K562 (cell line): ENCODE data around the gene TEX54. TPM values are rescaled to one million over a fixed set of nuclear protein-coding genes. Genes with fewer than 3 reads are reported as not detected.

ENCODE experiments used
- CHCHD3 ChIP-seq: fragments of 250-450 bp; sonication (Bioruptor Pico); IDR thresholded peaks from 2 replicates; pipeline ENCODE4 v2.1.2; 2022; ENCODE audit warnings: mild to moderate bottlenecking
- CHD1 ChIP-seq: fragments of 200-600 bp; sonication (generic); IDR thresholded peaks from one replicate; pipeline ENCODE4 v1.6.1; 2012; ENCODE audit warnings: mild to moderate bottlenecking, moderate library complexity, low read length, inconsistent platforms
- CHD2 ChIP-seq: IDR thresholded peaks from 2 replicates; pipeline ENCODE4 v1.6.1; 2011; ENCODE audit warnings: low read depth, low read length
- DPF2 ChIP-seq: fragments of 450-650 bp; IDR thresholded peaks from 2 replicates; pipeline ENCODE4 v1.6.1; 2016
- HCFC1 ChIP-seq: IDR thresholded peaks from 2 replicates; pipeline ENCODE4 v1.6.1; 2012; ENCODE audit warnings: low read depth, low read length, improper control_type of control experiment
- HES1 ChIP-seq: fragments of 450-650 bp; IDR thresholded peaks from 2 replicates; pipeline ENCODE4 v1.6.1; 2016; ENCODE audit warnings: low read depth, mild to moderate bottlenecking, moderate library complexity
- ILF3 ChIP-seq: fragments of 450-650 bp; IDR thresholded peaks from 2 replicates; pipeline ENCODE4 v1.6.1; 2018; ENCODE audit warnings: antibody characterized with exemption, mild to moderate bottlenecking, moderate library complexity, borderline replicate concordance
- L3MBTL2 ChIP-seq: fragments of 450-650 bp; IDR thresholded peaks from 2 replicates; pipeline ENCODE4 v1.6.1; 2016; ENCODE audit warnings: mild to moderate bottlenecking, moderate library complexity
- MNT ChIP-seq, 2 experiments: fragments of 450-650 bp; conservative IDR thresholded peaks; 2 replicates each; pipeline ENCODE4 v1.6.1; 2017; ENCODE audit warnings: mild to moderate bottlenecking in 2 of 2, moderate library complexity in 2 of 2
- NCOA6 ChIP-seq: fragments of 450-650 bp; IDR thresholded peaks from 2 replicates; pipeline ENCODE4 v1.6.1; 2017; ENCODE audit warnings: mild to moderate bottlenecking
- REST ChIP-seq, 2 experiments: fragments of 450-650 bp; formaldehyde crosslinking in 1 of 2; IDR thresholded peaks; 2 replicates each; pipeline versions ENCODE4 v1.4.0 to v1.6.1; 2014 to 2020; ENCODE audit warnings: mild to moderate bottlenecking in 2 of 2, borderline replicate concordance in 1 of 2, low read depth in 1 of 2
- SMAD3 ChIP-seq: fragments of 450-650 bp; formaldehyde crosslinking; conservative IDR thresholded peaks from 2 replicates; pipeline ENCODE4 v1.4.0; 2020; ENCODE audit warnings: mild to moderate bottlenecking
- SREBF1 ChIP-seq: fragments of 150-350 bp; IDR thresholded peaks from 2 replicates; pipeline ENCODE4 v1.6.1; 2014; ENCODE audit warnings: antibody characterized with exemption, low read depth, low read length, borderline replicate concordance
- TGIF2 ChIP-seq: sonication (generic); formaldehyde crosslinking; IDR thresholded peaks from 2 replicates; pipeline ENCODE4 v1.8.1; 2022; ENCODE audit warnings: mild to moderate bottlenecking, missing genetic modification reagents, moderate library complexity
- YBX1 ChIP-seq: fragments of 450-650 bp; IDR thresholded peaks from 2 replicates; pipeline ENCODE4 v1.7.1; 2016; ENCODE audit warnings: mild to moderate bottlenecking
- ZNF224 ChIP-seq: sonication (generic); formaldehyde crosslinking; IDR thresholded peaks from 2 replicates; pipeline ENCODE4 v1.8.0; 2022; ENCODE audit warnings: mild to moderate bottlenecking, missing genetic modification reagents
- ZNF668 ChIP-seq: fragments of 250-450 bp; sonication (Bioruptor Pico); IDR thresholded peaks from 2 replicates; pipeline ENCODE4 v1.8.0; 2022; ENCODE audit warnings: mild to moderate bottlenecking, inconsistent platforms
- ZNF75A ChIP-seq: fragments of 450-650 bp; formaldehyde crosslinking; IDR thresholded peaks from 2 replicates; pipeline ENCODE4 v1.4.0; 2020; ENCODE audit warnings: mild to moderate bottlenecking
- ZSCAN29 ChIP-seq: fragments of 450-650 bp; IDR thresholded peaks from 2 replicates; pipeline ENCODE4 v1.6.1; 2017
- polyA plus RNA-seq, 8 experiments: library from polyadenylated mRNA; depleted of rRNA in 4 of 8; stranded (reverse) in 5 of 8; unstranded in 3 of 8; fragments of >200 nt; fragmentation: Nextera tagmentation in 2 of 8; fragmentation: Illumina TruSeq in 1 of 8; extraction: Ambion mirVana in 2 of 8; extraction: Trizol in 1 of 8; gene quantifications; 2 replicates each; pipeline versions ENCODE4 v1.2.1 to v1.2.3, GENCODE V29; 2011 to 2014; ENCODE audit warnings: inconsistent platforms in 1 of 8, missing spikeins in 1 of 8
- total RNA-seq, 7 experiments: library from RNA; depleted of rRNA in 6 of 7; stranded (reverse); fragments of >200 nt in 6 of 7; fragmentation: Illumina TruSeq in 2 of 7; extraction: Trizol in 2 of 7; gene quantifications; 2 replicates each; pipeline versions ENCODE4 v1.2.1 to v1.2.3, GENCODE V29; 2011 to 2021; ENCODE audit warnings: low replicate concordance in 1 of 7

The TEX54 gene
- total and polyA plus RNA-seq, 9 of the 15 experiments (the other 6 are each of a cell fraction or from before 2014, with no cell fraction given) = not detected

GRCh38 chr11:62805076-62805892 lies 27.4 kb downstream of the TEX54 start, which contains the start of gene NXF1 (continued):
- TF ChIP-seq REST (IDR thresholded peaks at IDR 0.05; ENCODE audit: borderline replicate concordance) (no peak; the same call in 1 of the 2 replicates), REST (CRISPR knock-in tag; IDR thresholded peaks at IDR 0.05; ENCODE audit: low read depth) (peak; percentile 86), ZNF668 (CRISPR knock-in tag) (no peak), CHCHD3 (CRISPR knock-in tag) (peak; percentile 36; the same call in 1 of the 2 replicates), MNT (conservative IDR thresholded peaks at IDR 0.05) (peak; percentile 72 to 87), SMAD3 (CRISPR knock-in tag) (no peak), ILF3 (peak; percentile 97; the same call in 1 of the 2 replicates), CHD1 (peak; percentile 81), NCOA6 (no peak), ZNF75A (CRISPR knock-in tag) (0 out of 2 replicates have a peak, but pooled peaks have one; percentile 8), SREBF1 (no peak), DPF2 (no peak), HES1 (no peak), TGIF2 (CRISPR knock-in tag) (peak; percentile 71; the same call in 1 of the 2 replicates), L3MBTL2 (peak; percentile 52), CHD2 (peak; percentile 22; the same call in 1 of the 2 replicates), ZSCAN29 (peak; percentile 63; the same call in 1 of the 2 replicates), ZNF224 (CRISPR knock-in tag) (peak; percentile 76; the same call in 1 of the 2 replicates), YBX1 (no peak), HCFC1 (peak; percentile 79)
